Activated CD4-positive, alpha-beta T cell treated with anti-CD3 and anti-CD28 coated beads, Interleukin-2, amount 10 ng/mL, durations not matched to agents 24 days and 14 days (primary cell): ENCODE data around the gene SLC35E2B. TPM values are rescaled to one million over a fixed set of nuclear protein-coding genes. Genes with fewer than 3 reads are reported as not detected.
"Not testable (repeated sequence)": the region's sequence is repeated elsewhere in the genome, so short reads cannot be mapped to it uniquely, and the experiment has no call there.

Experiments used
- DNase-seq: peaks from one replicate; pipeline ENCODE4 v3.0.0; 2022
- H3K27ac Mint-ChIP-seq: one replicate; pipeline ENCODE4 v1.8.0; 2022; ENCODE audit warnings: mild to moderate bottlenecking, mixed read lengths
- H3K27me3 Mint-ChIP-seq: one replicate; pipeline ENCODE4 v1.8.0; 2022; ENCODE audit warnings: mixed read lengths
- H3K36me3 Mint-ChIP-seq: one replicate; pipeline ENCODE4 v1.8.0; 2022; ENCODE audit warnings: low read depth, mild to moderate bottlenecking, mixed read lengths
- H3K4me1 Mint-ChIP-seq: one replicate; pipeline ENCODE4 v1.8.0; 2021; ENCODE audit warnings: mixed read lengths
- H3K4me3 Mint-ChIP-seq: one replicate; pipeline ENCODE4 v1.8.0; 2022; ENCODE audit warnings: mild to moderate bottlenecking, moderate library complexity, mixed read lengths
- H3K9me3 Mint-ChIP-seq: one replicate; pipeline ENCODE4 v1.8.0; 2021; ENCODE audit warnings: mixed read lengths
- intact Hi-C: fragments of 100-400 bp; cut with micrococcal nuclease; formaldehyde crosslinking; loops from one replicate; pipeline ENCODE4 v1.15.1; 2023
- total RNA-seq: library from RNA; stranded (reverse); gene quantifications from 2 replicates; pipeline ENCODE4 v1.2.3, GENCODE V29; 2022

SLC35E2B gene
- total RNA-seq, 1 donor from 2014 or later, result 40.3 TPM

GRCh38 chr1:1672181-1672965 lies 20.2 kb downstream of the SLC35E2B start:
- no peaks in the 10 kb centered on the region for H3K27me3 Mint-ChIP-seq
- H3K9me3 Mint-ChIP-seq, result no peaks in the 10 kb centered on the region
- H3K36me3 Mint-ChIP-seq, result peaks cover 19% of the 10 kb centered on the region
- H3K27ac Mint-ChIP-seq, result no peak overlapping the region
- H3K4me3 Mint-ChIP-seq, result no peak overlapping the region
- intact Hi-C loops, result no loop called here
- DNase-seq, result no peak
- peaks cover 4% of the 10 kb centered on the region for H3K4me1 Mint-ChIP-seq

- Mint-ChIP-seq H3K36me3 (peaks cover 20% of the 10 kb centered on the region), H3K9me3 (no peaks in the 10 kb centered on the region)
- intact Hi-C loops, result no loop called here
Measured at GRCh38 chr1:1671365-1672119, 21.1 kb downstream of the SLC35E2B start.

GRCh38 chr1:1670866-1671265 lies 21.7 kb downstream of the SLC35E2B start:
- H3K4me1 Mint-ChIP-seq, result peaks cover 4% of the 10 kb centered on the region
- no peaks in the 10 kb centered on the region for H3K27me3 Mint-ChIP-seq
- no peaks in the 10 kb centered on the region for H3K9me3 Mint-ChIP-seq
- peaks cover 24% of the 10 kb centered on the region for H3K36me3 Mint-ChIP-seq
- DNase-seq, result no peak
- no peak overlapping the region for H3K4me3 Mint-ChIP-seq
- intact Hi-C loops, result no loop called here
- no peak overlapping the region for H3K27ac Mint-ChIP-seq

More at GRCh38 chr1:1671365-1672119, 21.1 kb downstream of the SLC35E2B start:
- DNase-seq, result no peak
- Mint-ChIP-seq H3K4me1 (peaks cover 4% of the 10 kb centered on the region), H3K27ac (no peak overlapping the region), H3K4me3 (no peak overlapping the region), H3K27me3 (no peaks in the 10 kb centered on the region)

GRCh38 chr1:1669468-1670440 lies 22.8 kb downstream of the SLC35E2B start:
- intact Hi-C loops, result no loop called here
- Mint-ChIP-seq H3K27ac (no peak overlapping the region), H3K36me3 (peaks cover 25% of the 10 kb centered on the region), H3K27me3 (no peaks in the 10 kb centered on the region), H3K4me3 (no peak overlapping the region), H3K9me3 (no peaks in the 10 kb centered on the region), H3K4me1 (peaks cover 4% of the 10 kb centered on the region)
- DNase-seq, result no peak

- no peak overlapping the region for H3K27ac Mint-ChIP-seq
- intact Hi-C loops, result no loop called here
- H3K4me3 Mint-ChIP-seq, result no peak overlapping the region
- H3K36me3 Mint-ChIP-seq, result peaks cover 21% of the 10 kb centered on the region
- peaks cover 3% of the 10 kb centered on the region for H3K4me1 Mint-ChIP-seq
- H3K9me3 Mint-ChIP-seq, result no peaks in the 10 kb centered on the region
- DNase-seq, result no peak
- no peaks in the 10 kb centered on the region for H3K27me3 Mint-ChIP-seq
Measured at GRCh38 chr1:1666526-1666925, 26.1 kb downstream of the SLC35E2B start.

GRCh38 chr1:1665815-1666251 lies 26.8 kb downstream of the SLC35E2B start:
- peaks cover 3% of the 10 kb centered on the region for H3K4me1 Mint-ChIP-seq
- DNase-seq, result peak; percentile 78
- H3K27me3 Mint-ChIP-seq, result no peaks in the 10 kb centered on the region
- H3K27ac Mint-ChIP-seq, result no peak overlapping the region
- intact Hi-C loops, result no loop called here
- H3K4me3 Mint-ChIP-seq, result no peak overlapping the region
- peaks cover 16% of the 10 kb centered on the region for H3K36me3 Mint-ChIP-seq
- H3K9me3 Mint-ChIP-seq, result no peaks in the 10 kb centered on the region

GRCh38 chr1:1664941-1665814 lies 27.4 kb downstream of the SLC35E2B start:
- intact Hi-C loops, result no loop called here
- H3K9me3 Mint-ChIP-seq, result no peaks in the 10 kb centered on the region
- H3K4me3 Mint-ChIP-seq, result no peak overlapping the region
- no peaks in the 10 kb centered on the region for H3K27me3 Mint-ChIP-seq
- no peak for DNase-seq
- H3K27ac Mint-ChIP-seq, result no peak overlapping the region
- peaks cover 14% of the 10 kb centered on the region for H3K36me3 Mint-ChIP-seq
- H3K4me1 Mint-ChIP-seq, result peaks cover 3% of the 10 kb centered on the region

DNA sequence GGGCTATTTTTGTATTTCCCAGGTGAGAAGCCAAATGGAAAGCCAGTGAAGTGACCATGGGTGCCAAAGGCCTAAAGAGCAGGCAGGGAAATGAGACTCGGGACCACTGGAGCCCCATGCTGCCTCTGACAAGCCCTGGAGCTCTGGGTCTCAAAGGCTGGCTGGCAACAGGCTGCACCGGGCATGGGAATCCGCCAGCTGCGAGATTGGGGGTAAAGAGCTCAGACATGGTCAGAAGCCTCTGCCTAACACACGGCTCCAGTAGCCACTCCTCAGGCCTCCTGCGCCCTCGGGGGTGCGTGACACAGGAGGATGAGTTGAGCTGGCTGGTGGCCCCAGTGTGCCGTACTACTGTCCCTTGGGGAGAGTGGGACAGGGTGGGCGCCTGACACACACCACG lies 28.3 kb downstream of the SLC35E2B start:
- H3K36me3 Mint-ChIP-seq, result peaks cover 12% of the 10 kb centered on the region
- H3K27ac Mint-ChIP-seq, intact Hi-C loops: not testable (repeated sequence)

DNA sequence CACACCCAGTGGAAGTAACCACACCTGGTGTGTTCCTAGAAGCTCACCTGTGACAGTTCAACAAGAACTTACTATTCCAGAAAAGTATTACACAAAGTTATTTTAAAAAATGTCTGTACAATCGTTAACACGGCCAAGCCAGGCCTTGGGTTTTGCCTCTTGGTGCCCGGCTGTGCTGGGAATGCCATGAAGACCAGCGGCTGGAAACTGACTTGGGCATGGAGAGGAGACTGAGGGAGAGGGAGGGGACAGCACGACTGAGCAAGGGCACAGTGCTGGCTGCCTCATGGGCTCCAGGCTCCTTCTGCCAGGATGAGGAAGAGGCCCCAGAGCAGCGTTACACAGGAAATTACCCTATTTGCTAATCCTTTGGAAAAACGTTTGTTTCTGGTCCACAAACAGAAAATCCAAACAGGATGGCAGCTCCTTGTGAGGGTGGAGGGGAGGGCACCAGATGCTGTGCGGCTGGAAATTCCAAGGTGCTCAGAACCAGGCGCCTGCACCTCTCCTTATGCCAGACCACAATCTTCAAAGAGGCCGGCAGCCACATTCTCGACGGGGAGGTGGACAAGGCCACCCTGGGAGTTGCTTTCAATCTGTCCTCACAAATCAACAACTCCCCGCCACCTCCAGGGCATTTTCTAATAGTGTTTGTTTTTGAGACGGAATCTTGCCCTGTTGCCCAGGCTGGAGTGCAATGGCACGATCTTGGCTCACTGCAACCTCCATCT lies 29.6 kb downstream of the SLC35E2B start:
- H3K4me3 Mint-ChIP-seq, H3K4me1 Mint-ChIP-seq, intact Hi-C loops, H3K27me3 Mint-ChIP-seq, H3K27ac Mint-ChIP-seq, DNase-seq, H3K9me3 Mint-ChIP-seq: not testable (repeated sequence)
- peaks cover 13% of the 10 kb centered on the region for H3K36me3 Mint-ChIP-seq

More for the DNA sequence above, 28.3 kb downstream of the SLC35E2B start:
- H3K27me3 Mint-ChIP-seq, H3K4me3 Mint-ChIP-seq, H3K9me3 Mint-ChIP-seq, DNase-seq, H3K4me1 Mint-ChIP-seq: not testable (repeated sequence)

DNA sequence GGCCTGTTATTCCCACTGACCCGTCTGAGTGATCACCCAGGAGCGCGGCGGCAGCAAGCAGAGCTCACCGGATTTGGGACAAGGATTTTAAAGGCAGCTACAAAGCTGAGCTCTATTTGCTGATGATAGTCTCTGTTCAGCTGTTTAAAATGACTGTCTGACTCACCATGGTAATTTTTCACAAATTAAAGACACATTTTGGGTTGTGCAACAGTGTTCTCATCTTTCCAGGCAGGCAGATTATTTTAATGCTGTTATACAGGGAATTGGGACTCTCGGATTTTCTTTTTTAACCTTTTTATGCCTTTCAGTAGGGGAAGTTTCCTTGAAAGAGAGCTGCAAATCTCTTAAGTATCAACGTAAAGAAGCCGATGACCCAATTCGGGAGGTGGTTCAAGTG lies 30.2 kb downstream of the SLC35E2B start:
- peaks cover 11% of the 10 kb centered on the region for H3K36me3 Mint-ChIP-seq
- H3K4me1 Mint-ChIP-seq, H3K27me3 Mint-ChIP-seq, H3K9me3 Mint-ChIP-seq, intact Hi-C loops, H3K27ac Mint-ChIP-seq, DNase-seq, H3K4me3 Mint-ChIP-seq: not testable (repeated sequence)

DNA sequence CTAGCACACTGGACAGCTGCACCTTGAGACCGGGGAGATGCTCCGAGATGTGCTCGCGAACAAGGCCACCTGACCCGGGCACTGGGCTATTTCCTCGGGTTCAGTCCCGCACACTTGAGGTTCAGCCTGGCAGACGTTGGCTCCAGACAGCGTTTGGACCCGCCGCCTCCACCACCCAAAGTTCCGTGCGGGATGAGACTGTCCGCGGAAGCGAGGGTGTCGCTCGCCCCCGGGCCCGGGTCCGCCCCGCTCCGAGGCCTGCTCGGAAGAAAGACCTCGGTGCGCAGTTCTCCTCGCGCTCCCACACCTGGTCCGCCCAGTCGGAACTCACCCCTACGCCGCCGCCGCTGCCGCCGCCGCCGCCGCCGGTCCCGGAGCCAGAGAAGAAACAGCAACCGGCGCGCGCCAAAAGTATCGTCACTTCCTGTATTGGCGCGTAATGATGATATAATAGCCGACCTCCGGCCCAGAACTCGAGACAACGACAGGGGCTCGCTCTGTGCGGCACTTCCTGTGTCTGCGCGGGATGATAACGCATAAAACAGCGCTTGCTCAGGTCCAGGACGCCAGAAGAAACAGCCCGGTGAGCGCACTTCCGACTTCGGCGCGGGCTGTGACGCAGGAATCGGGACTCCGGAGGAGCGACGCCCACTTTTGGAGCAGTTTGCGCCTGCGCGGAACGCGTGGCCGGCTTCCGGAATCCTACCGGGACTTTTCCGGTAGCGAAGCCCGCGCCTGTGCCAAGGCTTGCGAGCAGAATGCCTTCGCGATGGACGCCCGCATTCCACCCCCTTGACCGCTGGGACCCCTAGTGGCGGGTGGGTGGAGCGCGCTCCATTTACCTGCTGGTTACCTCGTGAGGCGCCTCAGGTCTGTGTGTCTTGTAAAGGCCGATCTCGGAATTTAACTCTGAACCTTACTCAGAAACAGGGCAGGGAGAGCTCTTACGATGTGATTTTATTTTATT lies 33.7 kb downstream of the SLC35E2B start, which contains the start of gene CDK11B:
Gene CDK11B (minus strand): TSS at position 422 of the 967 bp plus-strand sequence. CDS start 1,519 bp downstream, outside the sequence.
- not testable (repeated sequence) for H3K27me3 Mint-ChIP-seq, H3K9me3 Mint-ChIP-seq, H3K4me1 Mint-ChIP-seq
- Mint-ChIP-seq H3K27ac (peak within 1 kb of the TSS; percentile 100), H3K4me3 (peak within 1 kb of the TSS; percentile 93), H3K36me3 (peaks cover 18% of the 10 kb centered on the region)
- intact Hi-C loops, result loop anchor here (2.0 kb wide), 2 partner anchors 28 to 44 kb away; partner anchors contain the start of gene MIB2
- peak; percentile 98 for DNase-seq
